IMR-90 (cell line): Measurements from ENCODE around the gene PRDM15. TPM values are rescaled to one million over a fixed set of nuclear protein-coding genes. Genes with fewer than 3 reads are reported as not detected.

Experiments
- ATAC-seq: fragments of 200-7000 bp; cut with Tn5 transposase; 2 replicates; pipeline ENCODE4 v1.9.1; 2020; ENCODE audit warnings: low read depth, mild to moderate bottlenecking, moderate library complexity
- BruUV-seq: library from RNA; stranded (reverse); fragments of 400-500 nt; replicated peaks from 2 replicates; lab custom pipeline; 2021; lab: Mats Ljungman, UMichigan
- CTCF ChIA-PET: fragments of 300-600 bp; formaldehyde crosslinking; extraction: SDS; loops from one replicate; lab custom pipeline; 2021; ENCODE audit warnings: antibody characterized with exemption; lab: Yijun Ruan, JAX
- POLR2A ChIA-PET: fragments of 300-600 bp; sonication (Branson Sonifier 250); formaldehyde crosslinking; loops from one replicate; lab custom pipeline; 2022; ENCODE audit warnings: antibody characterized with exemption; ENCODE audit not compliant: unreplicated experiment; lab: Charles Lee
- DNase-seq: peaks from one replicate; pipeline ENCODE4 v3.0.0; 2013
- H2AFZ ChIP-seq: replicated peaks from 2 replicates; pipeline ENCODE3; 2013; ENCODE audit warnings: low read length, mild to moderate bottlenecking; ENCODE audit not compliant: poor library complexity
- H2AK5ac ChIP-seq: 2 replicates; pipeline ENCODE4 v1.6.1; 2013; ENCODE audit warnings: low read depth, low read length, inconsistent platforms
- H2AK9ac ChIP-seq: replicated peaks from 2 replicates; pipeline ENCODE3; 2013; ENCODE audit warnings: mild to moderate bottlenecking, low read depth, low read length, moderate library complexity; ENCODE audit not compliant: poor library complexity
- H2BK120ac ChIP-seq: 2 replicates; pipeline ENCODE4 v1.6.1; 2013; ENCODE audit warnings: low read depth, low read length, inconsistent platforms
- H2BK15ac ChIP-seq: 3 replicates; pipeline ENCODE4 v1.6.1; 2013; ENCODE audit warnings: low read depth, low read length, inconsistent platforms
- H2BK20ac ChIP-seq: 2 replicates; pipeline ENCODE4 v1.6.1; 2013; ENCODE audit warnings: low read depth, mild to moderate bottlenecking, inconsistent platforms, low read length, moderate library complexity
- H2BK5ac ChIP-seq: 2 replicates; pipeline ENCODE4 v1.6.1; 2013; ENCODE audit warnings: mild to moderate bottlenecking, low read depth, low read length, inconsistent platforms; ENCODE audit not compliant: poor library complexity, severe bottlenecking
- H3K14ac ChIP-seq: replicated peaks from 2 replicates; pipeline ENCODE4 v1.6.1; 2013; ENCODE audit warnings: low read depth, low read length, inconsistent platforms
- H3K18ac ChIP-seq: 2 replicates; pipeline ENCODE4 v1.6.1; 2013; ENCODE audit warnings: low read depth, low read length, control low read depth
- H3K23ac ChIP-seq: 2 replicates; pipeline ENCODE4 v1.6.1; 2013; ENCODE audit warnings: low read depth, low read length, inconsistent platforms
- H3K27ac ChIP-seq: 2 replicates; pipeline ENCODE4 v1.5.1; 2013; ENCODE audit warnings: mild to moderate bottlenecking, control low read depth, low read length; ENCODE audit not compliant: insufficient read depth
- H3K27me3 ChIP-seq: 2 replicates; pipeline ENCODE4 v1.6.1; 2013; ENCODE audit warnings: low read length; ENCODE audit not compliant: control insufficient read depth, insufficient read depth
- H3K36me3 ChIP-seq: 2 replicates; pipeline ENCODE4 v1.6.1; 2013; ENCODE audit warnings: low read length, mixed read lengths; ENCODE audit not compliant: control insufficient read depth, insufficient read depth
- H3K4ac ChIP-seq: 2 replicates; pipeline ENCODE4 v1.6.1; 2013; ENCODE audit warnings: low read depth, low read length, inconsistent platforms
- H3K4me1 ChIP-seq: 2 replicates; pipeline ENCODE4 v1.6.1; 2013; ENCODE audit warnings: low read length, mixed read lengths; ENCODE audit not compliant: control insufficient read depth, insufficient read depth
- H3K4me2 ChIP-seq: 2 replicates; pipeline ENCODE4 v1.6.1; 2013; ENCODE audit warnings: low read depth, mild to moderate bottlenecking, control low read depth, low read length, moderate library complexity
- H3K4me3 ChIP-seq: 2 replicates; pipeline ENCODE4 v1.5.1; 2013; ENCODE audit warnings: low read depth, mild to moderate bottlenecking, control low read depth, low read length, moderate library complexity; ENCODE audit not compliant: insufficient read depth
- H3K56ac ChIP-seq: 2 replicates; pipeline ENCODE4 v1.6.1; 2013; ENCODE audit warnings: low read length, inconsistent platforms; ENCODE audit not compliant: insufficient read depth; ENCODE audit errors: extremely low read depth
- H3K79me1 ChIP-seq, 2 experiments: 2 replicates each; pipeline ENCODE4 v1.6.1; 2013; ENCODE audit warnings: low read length in 2 of 2, inconsistent platforms in 1 of 2, low read depth in 1 of 2
- H3K9ac ChIP-seq: 2 replicates; pipeline ENCODE4 v1.6.1; 2013; ENCODE audit warnings: low read depth, low read length, control low read depth
- H3K9me1 ChIP-seq: 2 replicates; pipeline ENCODE4 v1.6.1; 2013; ENCODE audit warnings: low read length, inconsistent platforms; ENCODE audit not compliant: insufficient read depth
- H3K9me3 ChIP-seq: 2 replicates; pipeline ENCODE4 v1.6.1; 2013; ENCODE audit warnings: low read length; ENCODE audit not compliant: control insufficient read depth, insufficient read depth
- H4K20me1 ChIP-seq: 2 replicates; pipeline ENCODE4 v1.6.1; 2013; ENCODE audit warnings: low read length, inconsistent platforms; ENCODE audit not compliant: insufficient read depth
- H4K5ac ChIP-seq: 2 replicates; pipeline ENCODE4 v1.6.1; 2013; ENCODE audit warnings: mild to moderate bottlenecking, low read depth, low read length, control low read depth
- H4K8ac ChIP-seq, 2 experiments: 2 replicates each; pipeline ENCODE4 v1.6.1; 2013; ENCODE audit warnings: low read depth in 2 of 2, low read length in 2 of 2, control low read depth in 1 of 2, inconsistent platforms in 1 of 2
- H4K91ac ChIP-seq: 2 replicates; pipeline ENCODE4 v1.6.1; 2013; ENCODE audit warnings: low read depth, low read length, inconsistent platforms; ENCODE audit not compliant: insufficient read depth
- CHD1 ChIP-seq: IDR thresholded peaks from 2 replicates; pipeline ENCODE4 v1.6.1; 2012; ENCODE audit warnings: low read depth, low read length, improper control_type of control experiment
- FOS ChIP-seq: fragments of 150-350 bp; IDR thresholded peaks from 2 replicates; pipeline ENCODE4 v1.6.1; 2016; ENCODE audit warnings: low read depth, low read length
- MAZ ChIP-seq: IDR thresholded peaks from 2 replicates; pipeline ENCODE4 v1.6.1; 2012; ENCODE audit warnings: low read depth, mild to moderate bottlenecking, low read length, improper control_type of control experiment, moderate library complexity, borderline replicate concordance
- MXI1 ChIP-seq: IDR thresholded peaks from 2 replicates; pipeline ENCODE4 v1.6.1; 2012; ENCODE audit warnings: low read depth, mild to moderate bottlenecking, low read length, moderate library complexity, borderline replicate concordance
- NFE2L2 ChIP-seq: fragments of 150-350 bp; IDR thresholded peaks from 2 replicates; pipeline ENCODE4 v1.6.1; 2016; ENCODE audit warnings: low read depth, mild to moderate bottlenecking, low read length
- whole genome bisulfite sequencing, 2 experiments: methylation state at CpG; one replicate each; pipeline versions ENCODE4 v1.1.5 to v1.1.7; 2013; ENCODE audit warnings: missing lambda C conversion rate in 2 of 2; ENCODE audit not compliant: insufficient read length in 1 of 2; ENCODE audit errors: extremely low coverage in 2 of 2; 5-methylcytosine and 5-hydroxymethylcytosine counted together
- dilution Hi-C: fragments of 300-500 bp; cut with HindIII; formaldehyde crosslinking; loops from one replicate; pipeline ENCODE4 v1.14.3; 2018; ENCODE audit warnings: low sequenced_read_pairs; ENCODE audit not compliant: unreplicated experiment
- in situ Hi-C: fragments of 300-500 bp; cut with MboI; formaldehyde crosslinking; loops from 3 replicates; pipeline ENCODE4 v1.14.3; 2019; ENCODE audit warnings: low sequenced_read_pairs, inconsistent platforms, mixed read lengths
- intact Hi-C: fragments of 100-400 bp; cut with micrococcal nuclease; formaldehyde crosslinking; loops from 2 replicates; pipeline ENCODE4 v1.10.0; 2022
- polyA plus RNA-seq, 3 experiments: library from polyadenylated mRNA; depleted of rRNA; stranded (reverse); fragments of >200 nt; gene quantifications; 2 replicates each; pipeline ENCODE4 v1.2.3, GENCODE V29; 2012; ENCODE audit warnings: low replicate concordance in 1 of 3
- total RNA-seq: library from RNA; depleted of rRNA; stranded (reverse); fragments of >200 nt; gene quantifications from 2 replicates; pipeline ENCODE4 v1.2.3, GENCODE V29; 2012
- TF ChIP-seq, protein P1 (sequence below): conservative IDR thresholded peaks from 2 replicates; pipeline ENCODE4 v1.5.1; 2012; ENCODE audit warnings: mild to moderate bottlenecking, low read depth, low read length, improper control_type of control experiment

Gene PRDM15
- total and polyA plus RNA-seq, 2 of the 4 experiments (the other 2 are of a cell fraction): 7.3 to 8.8 TPM

- no peaks in the 10 kb centered on the region for H3K4me1 ChIP-seq
- H3K4me3 ChIP-seq: no peak overlapping the region
- TF ChIP-seq NFE2L2 (no peak), FOS (no peak), MXI1 (no peak), MAZ (no peak), CHD1 (no peak)
- TF ChIP-seq, protein P1, sequence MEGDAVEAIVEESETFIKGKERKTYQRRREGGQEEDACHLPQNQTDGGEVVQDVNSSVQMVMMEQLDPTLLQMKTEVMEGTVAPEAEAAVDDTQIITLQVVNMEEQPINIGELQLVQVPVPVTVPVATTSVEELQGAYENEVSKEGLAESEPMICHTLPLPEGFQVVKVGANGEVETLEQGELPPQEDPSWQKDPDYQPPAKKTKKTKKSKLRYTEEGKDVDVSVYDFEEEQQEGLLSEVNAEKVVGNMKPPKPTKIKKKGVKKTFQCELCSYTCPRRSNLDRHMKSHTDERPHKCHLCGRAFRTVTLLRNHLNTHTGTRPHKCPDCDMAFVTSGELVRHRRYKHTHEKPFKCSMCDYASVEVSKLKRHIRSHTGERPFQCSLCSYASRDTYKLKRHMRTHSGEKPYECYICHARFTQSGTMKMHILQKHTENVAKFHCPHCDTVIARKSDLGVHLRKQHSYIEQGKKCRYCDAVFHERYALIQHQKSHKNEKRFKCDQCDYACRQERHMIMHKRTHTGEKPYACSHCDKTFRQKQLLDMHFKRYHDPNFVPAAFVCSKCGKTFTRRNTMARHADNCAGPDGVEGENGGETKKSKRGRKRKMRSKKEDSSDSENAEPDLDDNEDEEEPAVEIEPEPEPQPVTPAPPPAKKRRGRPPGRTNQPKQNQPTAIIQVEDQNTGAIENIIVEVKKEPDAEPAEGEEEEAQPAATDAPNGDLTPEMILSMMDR: no peak
- no peak overlapping the region for H3K4me2 ChIP-seq
- no peaks in the 10 kb centered on the region for H4K20me1 ChIP-seq
- peaks cover 8% of the 10 kb centered on the region; the same call in 1 of the 2 replicates for H3K9me1 ChIP-seq
- no peak overlapping the region for H3K27ac ChIP-seq
- intact Hi-C loops: no loop called here
- no peaks in the 10 kb centered on the region for H3K9me3 ChIP-seq
- BruUV-seq: no TSS peak
- H3K14ac ChIP-seq: no peak overlapping the region
- no peak overlapping the region for H3K9ac ChIP-seq
- no peak overlapping the region for H2BK20ac ChIP-seq
- H4K5ac ChIP-seq: no peak overlapping the region
- no peak overlapping the region for H2BK5ac ChIP-seq
- no peak overlapping the region for H3K18ac ChIP-seq
- H3K23ac ChIP-seq: no peak overlapping the region
- H3K4ac ChIP-seq: no peak overlapping the region
- ATAC-seq (no peak), DNase-seq (no peak)
- no peak overlapping the region for H3K56ac ChIP-seq
- H3K79me1 ChIP-seq: peaks cover 13 to 39% of the 10 kb centered on the region in 2 experiments
- no peak overlapping the region for H4K8ac ChIP-seq
- no peak overlapping the region for H2AK5ac ChIP-seq
- in situ Hi-C loops: no loop called here
- no peak overlapping the region for H4K91ac ChIP-seq
- no peak overlapping the region for H2BK15ac ChIP-seq
- 0 out of 2 replicates have a peak, but pooled peaks cover 1% of the 10 kb centered on the region for H3K36me3 ChIP-seq
- H2AK9ac ChIP-seq: peak overlapping the region; percentile 65
- no peaks in the 10 kb centered on the region for H3K27me3 ChIP-seq
- ChIA-PET CTCF (no interaction called here), POLR2A (no interaction called here)
- no peak overlapping the region for H2BK120ac ChIP-seq
- 76% methylated on average over 5 of the region's 15 CpGs; no CpG with 5 or more reads in 1 of the 2 experiments for WGBS, 2 experiments
- H2AFZ ChIP-seq: no peak overlapping the region
- dilution Hi-C loops: no loop called here
Measured at GRCh38 chr21:41871293-41872030, 7.7 kb downstream of the PRDM15 start.
